IMR-90 (cell line): Measurements from ENCODE around the gene HRAS. TPM values are rescaled to one million over a fixed set of nuclear protein-coding genes. Genes with fewer than 3 reads are reported as not detected.

ENCODE experiments used
- ATAC-seq: fragments of 200-7000 bp; cut with Tn5 transposase; 2 replicates; pipeline ENCODE4 v1.9.1; 2020; ENCODE audit warnings: low read depth, mild to moderate bottlenecking, moderate library complexity
- BruUV-seq: library from RNA; stranded (reverse); fragments of 400-500 nt; replicated peaks from 2 replicates; lab custom pipeline; 2021; lab: Mats Ljungman, UMichigan
- CTCF ChIA-PET: fragments of 300-600 bp; formaldehyde crosslinking; extraction: SDS; loops from one replicate; lab custom pipeline; 2021; ENCODE audit warnings: antibody characterized with exemption; lab: Yijun Ruan, JAX
- POLR2A ChIA-PET: fragments of 300-600 bp; sonication (Branson Sonifier 250); formaldehyde crosslinking; loops from one replicate; lab custom pipeline; 2022; ENCODE audit warnings: antibody characterized with exemption; ENCODE audit not compliant: unreplicated experiment; lab: Charles Lee
- DNase-seq: peaks from one replicate; pipeline ENCODE4 v3.0.0; 2013
- H2AFZ ChIP-seq: replicated peaks from 2 replicates; pipeline ENCODE3; 2013; ENCODE audit warnings: low read length, mild to moderate bottlenecking; ENCODE audit not compliant: poor library complexity
- H2AK5ac ChIP-seq: 2 replicates; pipeline ENCODE4 v1.6.1; 2013; ENCODE audit warnings: low read depth, low read length, inconsistent platforms
- H2AK9ac ChIP-seq: replicated peaks from 2 replicates; pipeline ENCODE3; 2013; ENCODE audit warnings: mild to moderate bottlenecking, low read depth, low read length, moderate library complexity; ENCODE audit not compliant: poor library complexity
- H2BK120ac ChIP-seq: 2 replicates; pipeline ENCODE4 v1.6.1; 2013; ENCODE audit warnings: low read depth, low read length, inconsistent platforms
- H2BK15ac ChIP-seq: 3 replicates; pipeline ENCODE4 v1.6.1; 2013; ENCODE audit warnings: low read depth, low read length, inconsistent platforms
- H2BK20ac ChIP-seq: 2 replicates; pipeline ENCODE4 v1.6.1; 2013; ENCODE audit warnings: low read depth, mild to moderate bottlenecking, inconsistent platforms, low read length, moderate library complexity
- H2BK5ac ChIP-seq: 2 replicates; pipeline ENCODE4 v1.6.1; 2013; ENCODE audit warnings: mild to moderate bottlenecking, low read depth, low read length, inconsistent platforms; ENCODE audit not compliant: poor library complexity, severe bottlenecking
- H3K14ac ChIP-seq: replicated peaks from 2 replicates; pipeline ENCODE4 v1.6.1; 2013; ENCODE audit warnings: low read depth, low read length, inconsistent platforms
- H3K18ac ChIP-seq: 2 replicates; pipeline ENCODE4 v1.6.1; 2013; ENCODE audit warnings: low read depth, low read length, control low read depth
- H3K23ac ChIP-seq: 2 replicates; pipeline ENCODE4 v1.6.1; 2013; ENCODE audit warnings: low read depth, low read length, inconsistent platforms
- H3K27ac ChIP-seq: 2 replicates; pipeline ENCODE4 v1.5.1; 2013; ENCODE audit warnings: mild to moderate bottlenecking, control low read depth, low read length; ENCODE audit not compliant: insufficient read depth
- H3K27me3 ChIP-seq: 2 replicates; pipeline ENCODE4 v1.6.1; 2013; ENCODE audit warnings: low read length; ENCODE audit not compliant: control insufficient read depth, insufficient read depth
- H3K36me3 ChIP-seq: 2 replicates; pipeline ENCODE4 v1.6.1; 2013; ENCODE audit warnings: low read length, mixed read lengths; ENCODE audit not compliant: control insufficient read depth, insufficient read depth
- H3K4ac ChIP-seq: 2 replicates; pipeline ENCODE4 v1.6.1; 2013; ENCODE audit warnings: low read depth, low read length, inconsistent platforms
- H3K4me1 ChIP-seq: 2 replicates; pipeline ENCODE4 v1.6.1; 2013; ENCODE audit warnings: low read length, mixed read lengths; ENCODE audit not compliant: control insufficient read depth, insufficient read depth
- H3K4me2 ChIP-seq: 2 replicates; pipeline ENCODE4 v1.6.1; 2013; ENCODE audit warnings: low read depth, mild to moderate bottlenecking, control low read depth, low read length, moderate library complexity
- H3K4me3 ChIP-seq: 2 replicates; pipeline ENCODE4 v1.5.1; 2013; ENCODE audit warnings: low read depth, mild to moderate bottlenecking, control low read depth, low read length, moderate library complexity; ENCODE audit not compliant: insufficient read depth
- H3K56ac ChIP-seq: 2 replicates; pipeline ENCODE4 v1.6.1; 2013; ENCODE audit warnings: low read length, inconsistent platforms; ENCODE audit not compliant: insufficient read depth; ENCODE audit errors: extremely low read depth
- H3K79me1 ChIP-seq, 2 experiments: 2 replicates each; pipeline ENCODE4 v1.6.1; 2013; ENCODE audit warnings: low read length in 2 of 2, inconsistent platforms in 1 of 2, low read depth in 1 of 2
- H3K9ac ChIP-seq: 2 replicates; pipeline ENCODE4 v1.6.1; 2013; ENCODE audit warnings: low read depth, low read length, control low read depth
- H3K9me1 ChIP-seq: 2 replicates; pipeline ENCODE4 v1.6.1; 2013; ENCODE audit warnings: low read length, inconsistent platforms; ENCODE audit not compliant: insufficient read depth
- H3K9me3 ChIP-seq: 2 replicates; pipeline ENCODE4 v1.6.1; 2013; ENCODE audit warnings: low read length; ENCODE audit not compliant: control insufficient read depth, insufficient read depth
- H4K20me1 ChIP-seq: 2 replicates; pipeline ENCODE4 v1.6.1; 2013; ENCODE audit warnings: low read length, inconsistent platforms; ENCODE audit not compliant: insufficient read depth
- H4K5ac ChIP-seq: 2 replicates; pipeline ENCODE4 v1.6.1; 2013; ENCODE audit warnings: mild to moderate bottlenecking, low read depth, low read length, control low read depth
- H4K8ac ChIP-seq, 2 experiments: 2 replicates each; pipeline ENCODE4 v1.6.1; 2013; ENCODE audit warnings: low read depth in 2 of 2, low read length in 2 of 2, control low read depth in 1 of 2, inconsistent platforms in 1 of 2
- H4K91ac ChIP-seq: 2 replicates; pipeline ENCODE4 v1.6.1; 2013; ENCODE audit warnings: low read depth, low read length, inconsistent platforms; ENCODE audit not compliant: insufficient read depth
- CEBPB ChIP-seq: IDR thresholded peaks from 2 replicates; pipeline ENCODE4 v1.6.1; 2012; ENCODE audit warnings: low read depth, low read length, improper control_type of control experiment
- CHD1 ChIP-seq: IDR thresholded peaks from 2 replicates; pipeline ENCODE4 v1.6.1; 2012; ENCODE audit warnings: low read depth, low read length, improper control_type of control experiment
- ELK1 ChIP-seq: fragments of 150-350 bp; IDR thresholded peaks from 2 replicates; pipeline ENCODE4 v1.6.1; 2016; ENCODE audit warnings: low read depth, mild to moderate bottlenecking, low read length, moderate library complexity, borderline replicate concordance
- FOS ChIP-seq: fragments of 150-350 bp; IDR thresholded peaks from 2 replicates; pipeline ENCODE4 v1.6.1; 2016; ENCODE audit warnings: low read depth, low read length
- MAFK ChIP-seq: IDR thresholded peaks from 2 replicates; pipeline ENCODE4 v1.6.1; 2012; ENCODE audit warnings: low read depth, low read length, improper control_type of control experiment
- MAZ ChIP-seq: IDR thresholded peaks from 2 replicates; pipeline ENCODE4 v1.6.1; 2012; ENCODE audit warnings: low read depth, mild to moderate bottlenecking, low read length, improper control_type of control experiment, moderate library complexity, borderline replicate concordance
- MXI1 ChIP-seq: IDR thresholded peaks from 2 replicates; pipeline ENCODE4 v1.6.1; 2012; ENCODE audit warnings: low read depth, mild to moderate bottlenecking, low read length, moderate library complexity, borderline replicate concordance
- NFE2L2 ChIP-seq: fragments of 150-350 bp; IDR thresholded peaks from 2 replicates; pipeline ENCODE4 v1.6.1; 2016; ENCODE audit warnings: low read depth, mild to moderate bottlenecking, low read length
- POLR2A ChIP-seq: IDR thresholded peaks from 2 replicates; pipeline ENCODE4 v1.6.1; 2012; ENCODE audit warnings: mild to moderate bottlenecking, low read depth, low read length
- RAD21 ChIP-seq: IDR thresholded peaks from 2 replicates; pipeline ENCODE4 v1.6.1; 2012; ENCODE audit warnings: low read length, improper control_type of control experiment
- RCOR1 ChIP-seq: IDR thresholded peaks from 2 replicates; pipeline ENCODE4 v1.6.1; 2012; ENCODE audit warnings: mild to moderate bottlenecking, low read length, improper control_type of control experiment; ENCODE audit not compliant: insufficient replicate concordance
- RFX5 ChIP-seq: IDR thresholded peaks from 2 replicates; pipeline ENCODE4 v1.8.0; 2012; ENCODE audit warnings: low read depth, mild to moderate bottlenecking, low read length, moderate library complexity
- WGBS, 2 experiments: methylation state at CpG; one replicate each; pipeline versions ENCODE4 v1.1.5 to v1.1.7; 2013; ENCODE audit warnings: missing lambda C conversion rate in 2 of 2; ENCODE audit not compliant: insufficient read length in 1 of 2; ENCODE audit errors: extremely low coverage in 2 of 2; 5-methylcytosine and 5-hydroxymethylcytosine counted together
- dilution Hi-C: fragments of 300-500 bp; cut with HindIII; formaldehyde crosslinking; loops from one replicate; pipeline ENCODE4 v1.14.3; 2018; ENCODE audit warnings: low sequenced_read_pairs; ENCODE audit not compliant: unreplicated experiment
- in situ Hi-C: fragments of 300-500 bp; cut with MboI; formaldehyde crosslinking; loops from 3 replicates; pipeline ENCODE4 v1.14.3; 2019; ENCODE audit warnings: low sequenced_read_pairs, inconsistent platforms, mixed read lengths
- intact Hi-C: fragments of 100-400 bp; cut with micrococcal nuclease; formaldehyde crosslinking; loops from 2 replicates; pipeline ENCODE4 v1.10.0; 2022
- polyA plus RNA-seq, 3 experiments: library from polyadenylated mRNA; depleted of rRNA; stranded (reverse); fragments of >200 nt; gene quantifications; 2 replicates each; pipeline ENCODE4 v1.2.3, GENCODE V29; 2012; ENCODE audit warnings: low replicate concordance in 1 of 3
- total RNA-seq: library from RNA; depleted of rRNA; stranded (reverse); fragments of >200 nt; gene quantifications from 2 replicates; pipeline ENCODE4 v1.2.3, GENCODE V29; 2012

HRAS gene
- total and polyA plus RNA-seq, 2 of the 4 experiments (the other 2 are of a cell fraction), result 108 to 123 TPM

- ATAC-seq (no peak), DNase-seq (no peak)
- H3K4me1 ChIP-seq, result no peaks in the 10 kb centered on the region
- CTCF ChIA-PET, result no interaction called here
- H3K4me2 ChIP-seq, result no peak overlapping the region
- H3K27ac ChIP-seq, result no peak overlapping the region
- H3K23ac ChIP-seq, result no peak overlapping the region
- BruUV-seq, result no TSS peak
- H2BK20ac ChIP-seq, result no peak overlapping the region
- intact Hi-C loops, result no loop called here
- no peaks in the 10 kb centered on the region for H3K27me3 ChIP-seq
- no peak overlapping the region for H3K18ac ChIP-seq
- H3K79me1 ChIP-seq, result peaks cover 12 to 27% of the 10 kb centered on the region in 2 experiments; a peak in 3 of 4 replicates
- H2AK9ac ChIP-seq, result peak overlapping the region; percentile 65
- H4K5ac ChIP-seq, result no peak overlapping the region
- POLR2A ChIA-PET, result no interaction called here
- H2AFZ ChIP-seq, result no peak overlapping the region
- peaks cover 4% of the 10 kb centered on the region; the same call in 1 of the 2 replicates for H4K20me1 ChIP-seq
- H3K4ac ChIP-seq, result no peak overlapping the region
- H2BK120ac ChIP-seq, result no peak overlapping the region
- TF ChIP-seq NFE2L2 (no peak), CHD1 (no peak), CEBPB (no peak), MXI1 (no peak), ELK1 (no peak), RFX5 (no peak), MAFK (no peak), FOS (no peak), RAD21 (no peak), POLR2A (no peak), RCOR1 (no peak), MAZ (no peak)
- H3K56ac ChIP-seq, result no peak overlapping the region
- no peak overlapping the region for H4K91ac ChIP-seq
- no peak overlapping the region for H2AK5ac ChIP-seq
- no peaks in the 10 kb centered on the region for H3K9me1 ChIP-seq
- H3K36me3 ChIP-seq, result peaks cover 18% of the 10 kb centered on the region
- in situ Hi-C loops, result no loop called here
- H4K8ac ChIP-seq, result no peak overlapping the region
- H2BK5ac ChIP-seq, result no peak overlapping the region
- no peak overlapping the region for H3K14ac ChIP-seq
- 95% methylated on average over 18 of the region's 25 CpGs; no CpG with 5 or more reads in 1 of the 2 experiments for WGBS, 2 experiments
- no peaks in the 10 kb centered on the region for H3K9me3 ChIP-seq
- no peak overlapping the region for H2BK15ac ChIP-seq
- dilution Hi-C loops, result no loop called here
- no peak overlapping the region for H3K4me3 ChIP-seq
- no peak overlapping the region for H3K9ac ChIP-seq
These were observed 47.3 kb downstream of the HRAS start for GRCh38 chr11:488062-488461.
